Epithelial cell of proximal tubule (primary cell): ENCODE measurements around the gene HCCS. TPM values are rescaled to one million over a fixed set of nuclear protein-coding genes. Genes with fewer than 3 reads are reported as not detected.

Source experiments
- DNase-seq: peaks from one replicate; pipeline ENCODE4 v3.0.0-alpha.2; 2011; ENCODE audit warnings: low read depth
- H3K4me3 ChIP-seq: 2 replicates; pipeline ENCODE4 v1.5.1; 2011; ENCODE audit warnings: low read depth, mild to moderate bottlenecking, low read length
- CTCF ChIP-seq: conservative IDR thresholded peaks from 2 replicates; pipeline ENCODE4 v1.5.1; 2012; ENCODE audit warnings: low read depth, mild to moderate bottlenecking, low read length
- total RNA-seq: library from RNA; depleted of rRNA; stranded (reverse); fragments of >200 nt; gene quantifications from 2 replicates; pipeline ENCODE4 v1.2.3, GENCODE V29; 2015

Gene HCCS
- total RNA-seq: 21.8 and 24.4 TPM in 2 replicates

GRCh38 chrX:11111037-11111851, at the start of gene HCCS:
HCCS (plus strand) TSS chrX:11111332; CDS start chrX:11112061, 729 bp downstream.
- no peak for DNase-seq
- H3K4me3 ChIP-seq: peak within 1 kb of the TSS; percentile 81
- TF ChIP-seq CTCF: no peak

- no peak for DNase-seq
- no peak for TF ChIP-seq CTCF
- H3K4me3 ChIP-seq: no peak overlapping the region
These were observed 46.9 kb upstream of the HCCS start for GRCh38 chrX:11064276-11064675.

GRCh38 chrX:11064851-11065600, 46.1 kb upstream of the HCCS start:
- H3K4me3 ChIP-seq: no peak overlapping the region
- no peak for TF ChIP-seq CTCF
- DNase-seq: no peak

GRCh38 chrX:11066812-11067211, 44.3 kb upstream of the HCCS start:
- no peak overlapping the region for H3K4me3 ChIP-seq
- no peak for DNase-seq
- TF ChIP-seq CTCF: no peak

- DNase-seq: no peak
- no peak for TF ChIP-seq CTCF
- H3K4me3 ChIP-seq: no peak overlapping the region
These were observed 37.8 kb upstream of the HCCS start for GRCh38 chrX:11073381-11073780.

- no peak for DNase-seq
- TF ChIP-seq CTCF: no peak
- H3K4me3 ChIP-seq: no peak overlapping the region
These were observed 30.3 kb upstream of the HCCS start for GRCh38 chrX:11080741-11081305.
